Stimulated activated CD8-positive, alpha-beta memory T cell treated with anti-CD3 and anti-CD28 coated beads, Interleukin-4, amount 100 ng/mL, for 24 hours (primary cell): Measurements from ENCODE around the gene MUC4.

Experiments used
- DNase-seq: peaks from one replicate; pipeline ENCODE4 v3.0.0-alpha.2; 2020; ENCODE audit warnings: low read depth

The MUC4 gene

GRCh38 chr3:195699860-195700259 is 111.9 kb downstream of the MUC4 start:
- DNase-seq = no peak

- no peak for DNase-seq
Measured at GRCh38 chr3:195699388-195699771, 112.3 kb downstream of the MUC4 start.

- DNase-seq = no peak
Measured at GRCh38 chr3:195698647-195699387, 112.9 kb downstream of the MUC4 start.

- no peak for DNase-seq
Measured at GRCh38 chr3:195698325-195698646, 113.4 kb downstream of the MUC4 start.

GRCh38 chr3:195697582-195698324 is 114.0 kb downstream of the MUC4 start:
- no peak for DNase-seq
